HK-2 (cell line): ENCODE measurements around the gene UBE2O.
A peak's percentile ranks its signal among the peaks of the same experiment; 100 is the strongest.

ENCODE experiments used
- DNase-seq: peaks from one replicate; pipeline ENCODE4 v3.0.0-alpha.2; 2018; ENCODE audit not compliant: unreplicated experiment

Gene UBE2O

DNA sequence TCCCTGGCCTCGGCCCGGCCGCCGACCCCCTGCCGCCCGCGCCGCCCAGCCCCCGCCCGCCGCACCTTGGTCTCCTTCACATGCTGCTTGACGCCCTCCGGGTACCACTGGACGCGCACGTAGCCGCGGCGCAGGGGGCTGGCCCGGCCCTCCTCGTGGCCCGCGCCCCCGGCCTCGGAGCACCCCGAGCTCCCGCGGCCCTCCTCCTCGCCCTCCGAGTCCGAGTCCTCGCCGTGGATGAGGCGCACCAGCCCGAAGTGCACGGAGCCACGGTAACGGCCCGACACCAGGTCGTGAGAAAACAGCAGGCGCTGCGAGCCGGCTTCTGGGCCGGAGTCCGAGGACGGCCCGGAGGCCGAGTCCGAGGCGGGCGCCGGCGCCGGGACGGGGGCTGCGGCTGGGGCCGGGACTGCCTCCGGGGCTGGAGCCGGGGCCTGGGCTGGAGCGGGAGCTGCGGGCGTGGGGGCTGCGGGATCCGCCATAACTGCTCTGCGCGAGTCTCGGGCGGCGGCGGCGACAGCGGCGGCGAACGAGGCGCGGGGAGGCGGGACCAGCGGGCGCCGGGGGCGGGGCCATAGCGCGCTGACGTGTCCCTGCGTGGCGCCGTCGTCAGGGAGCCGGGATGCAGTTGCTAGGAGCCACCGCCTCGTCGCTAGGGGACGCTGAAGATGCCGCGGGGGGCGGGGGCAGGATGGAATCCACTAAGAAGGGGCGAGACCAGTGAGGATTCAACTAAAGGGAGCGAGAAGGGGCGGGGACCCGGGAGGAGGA, at the start of gene UBE2O:
UBE2O (minus strand) TSS at position 493 of the 771 bp plus-strand sequence; CDS start at position 482, 11 bp downstream.
- peak; percentile 87 for DNase-seq

DNA sequence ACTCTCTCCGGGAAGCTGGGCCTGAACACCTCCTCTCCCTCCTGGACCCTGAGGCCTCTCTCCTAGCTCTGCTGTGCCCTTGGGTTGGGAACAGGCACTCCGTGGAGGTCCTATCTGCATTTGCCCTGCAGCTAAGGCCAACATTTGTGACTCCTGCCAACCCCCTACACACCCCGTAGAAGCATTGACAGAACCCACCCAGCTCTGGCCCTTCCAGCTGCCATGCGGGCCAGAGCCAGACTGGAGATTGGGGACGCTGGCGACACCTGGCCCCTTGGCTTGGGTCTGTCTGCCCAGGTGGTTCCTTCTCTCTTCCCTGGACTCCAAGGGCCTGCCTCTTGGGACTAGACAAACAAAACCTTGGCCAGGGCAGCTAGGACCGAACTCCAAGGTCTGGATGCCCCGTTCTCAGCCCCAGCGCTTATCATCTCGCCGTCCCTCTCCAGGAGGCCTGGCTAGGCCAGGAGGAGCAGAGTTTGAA, 48.9 kb upstream of the UBE2O start:
- DNase-seq = no peak

DNA sequence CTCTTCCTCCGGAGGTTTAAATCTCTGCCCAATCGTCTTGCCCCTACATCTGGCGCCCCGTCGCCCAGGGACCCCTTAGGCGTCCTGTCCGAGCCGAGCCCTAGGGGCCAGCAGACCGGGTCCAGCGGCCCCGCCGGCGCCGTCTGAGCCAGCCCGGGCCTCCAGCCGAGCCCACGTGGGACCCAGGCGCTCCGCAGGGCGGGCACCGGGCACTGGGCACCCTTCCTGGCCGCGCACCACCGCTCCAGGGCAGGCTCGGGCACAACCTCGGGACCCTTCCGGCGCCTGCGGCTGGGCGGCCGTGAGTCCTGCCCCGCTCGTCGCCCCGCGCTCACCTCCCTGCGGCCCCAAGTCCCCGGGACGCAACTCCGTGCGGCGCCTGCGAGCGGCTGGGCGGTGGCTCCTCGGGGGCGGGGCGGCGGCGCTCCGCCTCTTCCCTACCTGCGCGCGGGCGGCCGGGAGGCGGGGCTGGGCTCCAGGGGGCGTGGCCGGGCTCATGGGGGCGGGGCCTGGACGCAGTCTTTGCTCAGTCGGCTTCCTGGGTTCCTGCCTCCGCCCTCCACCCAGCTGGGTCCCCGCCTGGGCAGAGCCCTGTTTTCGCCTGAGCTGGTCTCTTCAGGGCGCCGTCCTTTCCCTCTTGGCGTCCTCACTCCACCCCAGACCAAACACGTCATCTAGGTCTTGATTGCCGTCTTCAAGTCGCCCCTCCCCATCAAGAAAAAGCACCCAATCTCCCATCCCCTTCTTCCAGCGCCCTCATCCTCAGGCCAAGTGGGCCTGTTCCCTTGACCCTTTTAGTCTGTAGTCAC, 48.3 kb upstream of the UBE2O start, which contains the start of gene RHBDF2:
RHBDF2 (minus strand) TSS at position 406 of the 809 bp plus-strand sequence. CDS start 19,899 bp downstream, outside the sequence.
- DNase-seq = peak; percentile 96

DNA sequence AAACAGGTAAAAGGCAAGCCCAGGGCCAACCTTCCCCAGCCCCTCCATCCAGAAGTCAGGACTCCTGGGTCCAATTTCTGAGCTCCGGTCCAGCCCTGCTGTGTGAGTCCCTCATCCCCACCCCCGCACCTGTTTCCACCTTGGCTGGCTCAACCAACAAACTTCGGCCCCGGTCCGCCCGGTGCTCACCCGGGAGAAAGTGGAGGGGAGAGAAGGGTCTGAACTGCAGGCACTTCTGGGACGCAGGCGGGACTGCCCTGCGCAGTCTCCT, 47.7 kb upstream of the UBE2O start:
- peak; percentile 36 for DNase-seq

DNA sequence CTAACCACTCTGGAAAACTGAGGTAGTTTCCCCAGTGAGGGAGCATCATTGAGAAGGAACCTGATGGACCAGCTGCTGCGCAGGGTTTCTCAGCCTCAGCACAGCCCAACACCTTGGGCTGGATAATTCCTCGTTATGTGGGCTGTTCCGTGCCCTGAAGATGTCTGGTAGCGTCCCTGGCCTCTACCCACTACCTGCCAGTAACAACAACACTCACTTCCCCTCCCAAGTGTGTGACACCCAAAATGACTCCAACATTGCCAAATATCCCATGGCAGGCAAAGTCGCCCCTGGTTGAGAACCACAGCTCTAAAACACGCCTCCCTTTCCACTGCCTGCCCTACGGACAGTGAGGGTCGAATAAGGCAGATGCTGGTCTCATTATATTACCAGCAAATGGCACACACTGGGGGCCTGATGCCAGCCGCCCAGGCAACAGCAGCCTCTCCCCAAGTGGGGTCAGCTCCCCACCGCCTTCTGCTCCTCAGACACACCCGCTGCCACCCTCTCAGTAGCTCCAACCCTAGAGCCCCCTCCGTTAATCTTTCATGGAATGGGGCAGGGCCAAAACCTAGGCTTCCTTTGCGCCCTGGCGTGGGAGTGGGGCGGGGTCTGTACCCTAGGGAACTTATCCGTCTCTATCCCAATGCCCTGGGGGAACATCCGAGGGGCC, 47.3 kb upstream of the UBE2O start:
- peak; percentile 51 for DNase-seq

DNA sequence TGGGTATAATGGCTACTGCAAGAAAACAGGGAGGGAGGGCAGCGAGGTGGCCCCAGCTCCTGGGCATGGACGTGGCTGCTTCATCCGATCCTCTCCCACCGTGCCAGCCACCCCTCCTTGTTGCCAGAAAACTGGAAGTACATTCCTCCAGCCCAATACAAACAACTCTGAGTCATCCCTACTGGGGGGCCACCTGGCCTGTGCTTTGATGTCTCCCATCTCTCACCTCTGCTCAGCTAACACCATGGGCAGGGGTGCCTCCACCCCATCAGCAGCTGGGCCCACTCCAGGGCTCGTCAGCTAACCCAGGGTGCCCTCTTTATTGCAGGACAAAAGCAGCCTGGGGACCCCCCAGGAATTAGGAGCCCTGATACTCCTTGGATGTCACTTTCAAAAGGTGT, 46.3 kb upstream of the UBE2O start:
- no peak for DNase-seq

DNA sequence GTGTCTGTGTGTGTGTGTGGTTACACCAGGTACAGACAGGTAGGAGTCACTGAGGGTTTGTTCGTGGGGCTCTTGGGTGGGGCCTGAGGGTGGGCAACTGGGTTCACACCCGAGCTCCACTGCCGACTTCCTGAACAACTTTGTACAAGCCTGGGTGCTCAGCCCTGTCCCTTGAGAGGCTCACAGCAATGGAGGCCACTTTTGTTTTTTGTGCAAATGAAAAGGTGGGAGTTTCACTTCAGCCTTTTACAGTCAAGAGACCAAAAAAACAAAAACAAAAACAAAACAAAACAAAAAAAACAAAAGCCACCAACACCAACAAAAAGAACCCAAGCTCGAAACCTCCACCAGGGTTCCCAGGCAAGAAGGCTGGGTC, 45.9 kb upstream of the UBE2O start:
- no peak for DNase-seq

DNA sequence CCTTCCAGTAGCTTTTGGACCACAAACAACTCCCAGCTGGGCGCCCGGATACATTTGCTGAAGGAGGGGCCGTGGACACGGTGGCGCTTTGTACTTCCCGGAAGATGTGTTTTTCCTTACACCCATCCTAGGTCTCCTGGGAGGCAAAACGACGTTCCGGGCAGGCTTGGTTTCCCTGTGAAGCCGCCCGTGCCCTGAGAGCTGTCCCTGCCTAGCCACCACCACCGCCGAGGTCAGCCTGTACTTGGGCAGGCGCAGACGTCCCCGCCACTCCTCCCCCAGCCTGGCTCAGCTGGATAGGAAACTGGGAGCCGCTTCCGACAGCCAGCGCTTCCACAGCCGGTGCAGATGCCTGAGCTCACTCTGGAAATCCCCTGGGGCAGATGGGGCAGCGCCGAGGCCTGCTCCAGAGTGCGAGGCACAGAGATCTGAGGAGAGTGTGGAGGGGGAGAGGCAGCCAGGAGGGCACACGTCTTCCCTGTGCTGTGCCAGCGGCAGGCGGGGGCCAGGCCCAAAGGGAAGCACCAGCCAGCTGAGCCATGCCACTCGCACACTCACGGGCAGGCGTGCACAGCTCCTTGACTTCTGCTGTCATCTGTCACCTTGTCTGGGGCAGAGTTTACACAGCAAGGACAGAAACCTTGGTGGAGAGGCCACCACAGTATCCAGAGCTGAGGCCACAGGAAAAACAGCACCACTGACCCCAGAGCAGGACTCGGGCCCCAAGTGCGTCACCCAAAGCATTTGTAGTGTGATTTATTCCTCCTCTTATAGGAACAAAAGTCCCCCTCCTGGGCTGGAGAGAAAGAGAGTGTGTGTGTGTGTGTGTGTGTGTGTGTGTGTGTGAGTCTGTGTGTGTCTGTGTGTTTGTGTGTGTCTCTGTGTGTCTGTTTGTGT, 45.3 kb upstream of the UBE2O start:
- peak; percentile 94 for DNase-seq

DNA sequence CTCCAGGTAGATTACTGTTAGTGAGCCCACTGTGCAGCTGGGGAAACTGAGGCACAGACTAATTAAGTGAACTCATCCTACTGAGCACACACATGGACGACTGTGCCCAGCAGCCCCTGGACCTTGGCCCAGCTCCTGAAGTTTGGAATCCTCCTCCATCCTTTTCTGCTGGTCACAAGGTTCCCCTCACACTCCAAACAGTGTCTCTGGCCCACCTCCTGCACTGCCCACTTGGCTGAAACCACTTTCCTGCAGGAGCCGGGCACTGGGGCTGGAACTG, 44.7 kb upstream of the UBE2O start:
- no peak for DNase-seq

DNA sequence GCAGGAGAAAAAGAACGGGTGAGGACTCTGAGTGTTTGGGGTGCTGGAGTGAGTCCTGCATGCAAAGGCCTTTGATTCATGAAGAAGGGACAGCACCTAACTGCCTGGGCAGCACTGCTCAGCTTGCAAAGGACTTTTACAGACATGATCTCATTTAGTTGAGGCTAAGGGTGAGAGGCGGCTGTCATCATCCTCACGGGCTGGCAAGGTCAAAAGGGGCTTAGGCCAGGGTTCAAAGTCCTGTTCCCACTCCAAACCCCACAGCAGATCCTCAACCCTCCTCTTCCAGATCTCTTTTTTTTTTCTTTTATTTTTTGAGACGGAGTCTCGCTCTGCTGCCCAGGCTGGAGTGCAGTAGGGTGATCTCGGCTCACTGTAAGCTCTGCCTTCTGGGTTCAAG, 43.5 kb upstream of the UBE2O start:
- no peak for DNase-seq

DNA sequence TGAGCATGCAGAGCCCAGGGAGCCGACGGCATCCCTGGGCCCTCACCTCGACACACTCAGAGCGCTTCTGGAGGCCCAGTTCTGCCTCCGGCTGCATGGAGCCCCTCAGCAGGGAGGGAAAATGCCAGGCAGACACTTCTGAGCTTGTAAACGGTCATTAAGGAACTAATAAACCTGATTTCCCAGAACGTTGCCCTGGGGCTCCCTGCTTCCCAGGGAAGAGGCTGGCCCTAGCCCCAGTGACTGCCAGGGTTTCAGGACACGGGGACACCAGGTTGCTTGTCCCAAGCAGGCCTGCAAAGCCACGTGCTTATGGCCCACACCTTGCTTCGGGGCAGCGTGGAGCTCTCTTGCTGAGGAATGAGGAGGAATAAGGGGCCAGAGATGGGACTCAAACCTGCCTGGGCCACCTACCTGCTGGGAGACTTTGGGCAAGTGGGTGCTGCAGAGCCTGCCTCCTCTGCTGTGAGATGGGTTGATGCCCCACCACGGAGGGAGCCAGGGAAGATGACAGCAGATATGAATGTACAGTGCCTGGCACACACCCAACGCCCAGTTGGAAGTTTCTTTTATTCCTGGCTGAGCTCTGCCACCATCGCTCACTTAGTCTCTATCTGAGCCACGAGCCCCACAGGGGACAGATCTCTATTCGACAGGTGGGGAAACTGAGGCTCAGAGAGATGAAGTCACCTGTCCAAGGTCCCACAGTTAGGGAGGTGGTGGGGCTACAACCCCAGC, 42.9 kb upstream of the UBE2O start:
- DNase-seq = no peak

DNA sequence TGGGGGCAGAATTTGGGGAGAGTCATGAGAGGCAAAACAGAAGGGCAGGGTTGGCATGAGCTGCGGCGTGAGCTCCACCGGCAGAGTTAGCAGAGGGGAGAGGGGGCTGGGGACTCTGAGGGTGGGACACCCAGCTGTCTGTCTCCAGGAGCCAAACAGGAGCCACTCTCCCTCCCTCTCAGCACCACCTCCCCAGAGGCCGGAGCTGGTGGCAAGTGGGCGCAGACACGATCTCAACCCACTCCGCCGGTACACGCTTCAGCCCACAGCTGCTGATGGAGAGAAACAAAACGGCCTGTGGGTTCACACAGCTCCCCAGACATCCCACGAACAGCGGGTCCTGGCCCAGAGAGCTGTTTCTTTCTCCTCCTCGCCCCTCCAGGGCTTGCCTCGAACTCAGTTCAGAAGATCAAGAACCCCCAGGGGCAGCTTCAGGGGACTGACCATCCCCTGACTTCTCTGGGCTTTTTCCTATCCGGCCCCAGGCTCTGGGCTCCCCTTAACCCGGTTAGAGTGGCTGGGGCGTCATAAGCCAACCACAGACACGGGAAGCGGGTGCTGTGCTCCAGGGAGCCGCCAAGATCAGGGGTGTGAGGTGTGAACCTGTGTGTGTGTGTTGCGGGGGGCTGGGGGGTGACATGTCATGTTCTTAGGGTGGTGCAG, 40.7 kb upstream of the UBE2O start:
- DNase-seq = no peak

DNA sequence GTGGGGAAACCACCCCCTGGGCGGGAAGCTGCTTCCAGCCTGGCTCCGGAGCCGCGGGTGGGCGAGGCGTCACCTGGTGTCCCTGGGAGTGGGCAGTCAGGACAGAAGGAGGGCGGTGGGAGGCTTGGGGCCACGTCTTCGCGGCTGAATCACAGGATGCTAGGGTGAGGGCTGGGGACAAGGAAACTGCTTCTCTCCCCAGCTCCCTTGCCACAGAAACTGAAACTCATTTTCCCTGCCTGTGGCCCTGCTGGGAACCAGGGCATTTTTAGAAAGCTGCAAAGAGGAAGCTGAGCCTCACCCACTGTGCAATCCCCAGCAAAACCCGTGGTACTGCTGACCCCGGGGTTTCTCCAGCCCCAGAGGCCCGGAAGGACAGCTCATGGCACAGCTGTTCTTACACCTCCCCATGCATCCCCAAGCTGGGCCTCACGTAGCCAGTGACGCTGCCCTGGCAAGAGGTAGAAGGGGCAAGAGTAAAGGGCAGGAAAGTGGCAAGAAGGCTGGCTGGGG, 40.1 kb upstream of the UBE2O start:
- DNase-seq = peak; percentile 69

DNA sequence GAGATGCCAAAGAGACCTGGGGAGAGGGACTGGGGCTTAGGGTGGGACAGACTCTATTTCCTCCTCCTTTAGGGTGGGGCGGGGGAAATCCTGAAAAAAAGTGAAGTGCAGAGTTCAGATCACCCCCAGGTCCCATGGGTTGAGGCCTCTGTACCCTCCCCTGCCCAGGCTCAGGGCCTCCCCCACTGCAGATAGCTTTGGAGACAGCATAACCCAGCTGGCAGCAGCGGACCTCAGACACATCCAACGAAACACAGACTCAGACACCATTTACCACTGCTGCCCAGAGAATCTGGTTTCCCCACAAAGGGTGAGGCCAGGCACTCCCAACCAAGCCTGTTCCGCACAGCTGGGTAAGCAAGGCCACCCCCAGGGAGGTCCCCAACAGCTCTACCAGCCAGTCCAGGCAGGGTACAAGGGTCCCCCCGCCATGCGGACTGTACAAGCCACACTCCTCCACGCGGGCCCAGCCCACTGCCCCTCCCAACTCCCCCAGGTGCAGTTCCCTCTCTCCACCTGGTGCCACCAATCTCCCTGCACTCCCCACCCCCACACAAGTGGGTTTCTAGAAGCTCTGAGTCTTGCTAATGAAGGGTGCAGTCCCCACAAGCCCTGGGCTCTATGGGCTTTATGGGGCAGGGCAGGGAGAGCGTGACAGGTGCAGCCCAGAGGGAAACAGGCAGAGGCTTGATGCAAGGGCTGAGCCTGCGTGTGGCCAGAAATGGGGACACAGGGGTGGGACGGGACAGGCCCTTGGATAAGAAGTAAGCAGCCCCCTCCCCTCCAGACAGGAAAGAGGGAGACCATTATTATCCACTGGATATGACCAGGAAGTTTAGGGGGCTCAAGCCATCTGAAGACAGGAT, 39.4 kb upstream of the UBE2O start:
- DNase-seq = no peak

DNA sequence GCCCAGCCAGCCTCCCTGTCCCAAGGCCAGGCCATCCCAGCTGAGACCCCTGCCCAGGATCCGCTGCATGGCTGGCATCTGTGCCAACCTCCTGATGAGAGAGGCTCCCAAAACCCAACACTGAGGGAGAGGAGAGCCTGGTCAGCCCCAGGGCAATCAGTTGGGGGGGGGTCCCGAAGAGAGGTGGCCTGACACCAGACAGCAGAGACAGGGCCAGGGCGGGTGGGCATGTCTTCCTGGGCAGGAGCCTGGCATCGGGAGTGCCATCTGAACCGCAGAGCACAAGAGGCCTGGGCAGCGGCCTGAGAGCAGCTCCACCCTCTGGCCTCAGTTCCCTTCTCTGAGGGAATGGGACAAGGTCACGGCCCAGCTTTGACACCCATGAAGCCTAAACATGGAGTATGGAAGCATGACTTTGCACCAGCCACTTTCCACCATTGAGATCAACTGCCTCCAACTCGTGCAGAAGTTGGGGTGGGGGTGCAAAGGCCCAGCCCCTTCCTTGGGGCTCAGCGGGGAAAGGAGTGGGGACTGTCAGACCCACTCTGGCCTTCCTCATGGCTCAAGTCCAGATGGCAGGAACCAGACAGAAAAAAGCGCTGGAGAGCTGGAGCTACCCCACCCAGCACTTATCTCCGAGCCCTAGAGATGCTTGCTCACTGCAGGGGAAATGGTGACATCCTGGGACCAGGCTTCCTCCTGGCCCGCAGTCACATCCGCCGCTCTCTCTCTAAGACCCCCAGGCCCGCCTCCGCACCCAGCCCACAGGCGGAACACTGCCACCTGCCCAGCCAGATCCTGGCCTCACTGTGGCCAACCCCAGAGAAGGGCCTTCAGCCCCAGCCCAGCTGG, 38.5 kb upstream of the UBE2O start:
- DNase-seq = no peak

DNA sequence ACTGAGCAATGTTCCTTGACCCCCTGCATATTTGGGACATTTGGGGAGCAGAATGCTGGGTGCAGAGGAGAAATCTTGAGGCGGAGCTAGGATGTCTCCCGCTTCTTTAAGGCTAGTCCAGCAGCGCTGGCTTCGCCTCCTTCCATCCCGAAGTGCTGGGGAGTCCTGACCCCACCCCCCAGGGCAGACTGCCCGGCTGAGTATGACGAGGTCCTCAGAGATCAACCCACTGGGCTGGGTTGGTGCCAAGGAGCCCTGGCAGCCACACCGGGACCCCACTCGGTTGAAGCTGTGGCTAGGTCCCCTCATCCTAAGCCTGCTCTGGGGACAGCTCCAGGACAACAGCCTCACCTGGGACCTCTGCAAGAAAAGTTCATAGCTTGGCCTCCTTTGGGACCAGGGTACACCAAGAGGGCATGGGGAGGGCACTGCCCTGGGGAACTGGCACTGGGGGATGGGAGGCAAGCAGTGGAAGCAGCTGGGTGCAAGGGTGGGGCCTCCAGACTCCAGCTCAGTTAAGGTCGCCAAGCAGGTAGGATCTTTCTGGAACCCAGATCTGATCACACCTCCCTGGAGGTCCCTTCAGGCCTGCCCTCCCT, 37.3 kb upstream of the UBE2O start:
- no peak for DNase-seq

DNA sequence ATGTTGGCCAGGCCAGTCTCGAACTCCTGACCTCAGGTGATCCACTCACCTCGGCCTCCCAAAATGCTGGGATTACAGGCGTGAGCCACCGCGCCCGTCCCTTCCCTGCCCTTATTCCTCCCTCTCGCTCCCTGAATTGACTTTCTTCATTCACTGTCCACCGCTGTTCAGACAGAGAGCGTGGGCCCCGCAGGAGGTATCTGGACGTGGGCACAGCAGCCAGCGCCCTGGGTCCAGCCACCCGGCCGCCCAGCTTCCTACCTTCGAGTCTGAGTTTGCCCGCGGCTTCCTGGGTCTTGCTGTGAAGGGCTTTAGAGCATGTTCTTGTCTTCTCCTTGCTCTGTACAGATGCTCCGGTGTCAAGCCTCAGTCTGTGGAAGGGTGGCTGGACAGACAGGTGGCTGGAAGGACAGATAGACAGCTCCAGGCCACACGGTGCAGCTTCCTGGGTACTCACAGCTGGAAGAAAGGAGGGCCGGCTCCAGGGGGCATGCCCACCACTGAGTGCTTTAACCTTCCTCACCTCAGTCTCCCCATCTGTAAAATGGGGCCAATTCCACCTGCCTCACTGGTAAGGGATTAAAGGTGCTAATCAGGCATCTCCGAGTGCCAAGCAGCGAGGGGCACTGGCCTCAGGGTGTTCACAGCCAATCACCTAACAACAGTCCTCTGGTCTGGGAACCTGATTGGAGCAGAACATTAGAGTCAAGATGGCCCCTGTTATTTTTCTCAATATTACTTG, 34.7 kb upstream of the UBE2O start:
- DNase-seq = no peak
